ENCODE results near the gene PTPRD.

The PTPRD gene

DNA sequence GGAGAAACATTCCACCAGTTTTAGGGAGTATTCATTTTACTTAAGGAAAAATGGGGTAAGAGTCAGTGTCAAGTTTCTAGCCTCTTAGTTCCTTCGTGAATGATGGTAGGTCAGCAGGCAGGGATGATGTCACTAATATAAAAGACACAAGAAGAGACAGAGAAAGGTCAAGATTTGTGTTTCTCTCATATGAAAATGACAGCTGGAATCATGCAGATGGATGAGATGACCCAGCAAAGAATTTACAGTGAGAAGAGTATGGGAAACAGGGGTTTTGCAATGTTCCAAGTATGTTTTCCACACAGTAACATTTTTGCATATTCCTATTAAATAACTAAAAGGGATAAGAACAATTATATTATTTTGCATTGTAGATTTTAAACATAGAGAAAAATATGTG is 2063.6 kb downstream of the PTPRD start:
- Histone ChIP-seq H3K9ac (ENCODE audit: low read depth, low read length) (no peak overlapping the region), H3K4me3 (ENCODE audit: low read depth, low read length) (no peak overlapping the region), H3K36me3 (ENCODE audit: control insufficient read depth, insufficient read depth, low read length) (no peaks in the 10 kb centered on the region), H3K4me1 (ENCODE audit: control insufficient read depth, insufficient read depth, low read length) (no peaks in the 10 kb centered on the region), H3K9me3 (ENCODE audit: control insufficient read depth, insufficient read depth, low read length) (no peaks in the 10 kb centered on the region), H3K27me3 (ENCODE audit: control insufficient read depth, insufficient read depth, low read length) (no peaks in the 10 kb centered on the region)

DNA sequence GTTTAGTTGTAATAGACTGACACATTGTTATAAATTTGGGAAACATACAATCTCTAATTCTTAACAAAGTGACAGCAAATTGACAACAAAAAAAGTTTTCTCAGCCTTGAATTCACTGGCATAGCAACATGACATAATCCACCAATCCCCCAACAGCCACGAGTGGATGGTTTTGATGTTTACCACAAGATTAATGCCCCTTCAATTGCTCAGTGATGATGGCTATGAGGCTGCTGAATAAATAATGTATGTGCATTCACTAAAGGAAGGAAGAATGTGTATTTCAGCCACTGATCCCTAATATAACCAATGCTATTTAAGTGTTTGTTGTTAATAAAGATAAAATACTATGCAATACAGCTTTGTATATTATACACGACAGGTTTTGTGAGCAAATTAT is 2069.6 kb downstream of the PTPRD start:
- no peaks in the 10 kb centered on the region for H3K27me3 ChIP-seq (ENCODE audit: control insufficient read depth, insufficient read depth, low read length)
- H3K4me1 ChIP-seq (ENCODE audit: control insufficient read depth, insufficient read depth, low read length), result no peaks in the 10 kb centered on the region
- no peak overlapping the region for H3K4me3 ChIP-seq (ENCODE audit: low read depth, low read length)
- no peak overlapping the region for H3K9ac ChIP-seq (ENCODE audit: low read depth, low read length)
- no peaks in the 10 kb centered on the region for H3K36me3 ChIP-seq (ENCODE audit: control insufficient read depth, insufficient read depth, low read length)
- H3K9me3 ChIP-seq (ENCODE audit: control insufficient read depth, insufficient read depth, low read length), result no peaks in the 10 kb centered on the region

DNA sequence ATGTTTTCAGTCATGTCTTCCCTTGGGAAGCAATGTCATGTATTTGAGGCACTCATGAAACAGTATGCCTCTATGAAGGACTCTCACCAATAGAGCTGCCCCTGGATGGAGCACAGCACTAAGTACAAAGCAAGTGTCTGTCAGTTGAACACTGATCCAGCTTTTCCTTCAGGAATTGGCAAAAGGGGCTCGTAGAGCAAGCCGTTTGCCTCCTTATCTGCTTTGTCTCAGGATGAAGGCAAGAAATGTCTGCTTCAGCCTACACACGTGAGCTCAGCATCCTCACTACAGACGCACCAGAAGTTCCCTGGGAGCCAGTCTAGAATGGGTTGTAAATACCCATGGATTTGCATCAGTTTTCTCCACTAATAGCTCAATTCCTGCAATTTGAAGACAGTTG is 2070.3 kb downstream of the PTPRD start:
- Histone ChIP-seq H3K9ac (ENCODE audit: low read depth, low read length) (no peak overlapping the region), H3K4me1 (ENCODE audit: control insufficient read depth, insufficient read depth, low read length) (no peaks in the 10 kb centered on the region), H3K4me3 (ENCODE audit: low read depth, low read length) (no peak overlapping the region), H3K9me3 (ENCODE audit: control insufficient read depth, insufficient read depth, low read length) (no peaks in the 10 kb centered on the region), H3K27me3 (ENCODE audit: control insufficient read depth, insufficient read depth, low read length) (no peaks in the 10 kb centered on the region), H3K36me3 (ENCODE audit: control insufficient read depth, insufficient read depth, low read length) (no peaks in the 10 kb centered on the region)

DNA sequence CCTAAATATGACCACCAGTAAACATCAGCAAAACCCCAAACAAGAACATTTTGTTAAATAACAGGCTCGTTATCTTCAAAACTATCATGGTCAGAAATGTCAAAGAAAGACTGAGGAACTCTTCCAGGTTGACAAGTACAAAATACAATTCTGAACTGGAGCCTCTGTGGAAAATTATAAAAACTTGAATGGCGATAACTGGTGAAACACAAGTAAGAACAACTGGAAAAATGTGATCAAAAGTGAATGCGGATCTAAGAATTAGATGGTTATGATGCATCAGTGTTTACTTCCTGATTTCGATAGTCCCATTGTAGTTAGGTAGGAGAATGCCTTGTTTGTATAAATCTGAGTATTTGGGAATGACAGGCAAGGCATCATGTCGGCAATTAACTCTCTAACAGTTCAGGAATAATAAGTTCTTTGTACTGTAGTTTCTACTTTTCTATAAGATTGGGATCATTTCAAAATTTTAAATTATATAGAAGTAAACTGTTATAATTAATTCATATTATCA is 2073.1 kb downstream of the PTPRD start:
- Histone ChIP-seq H3K36me3 (ENCODE audit: control insufficient read depth, insufficient read depth, low read length) (no peaks in the 10 kb centered on the region), H3K4me3 (ENCODE audit: low read depth, low read length) (no peak overlapping the region), H3K9ac (ENCODE audit: low read depth, low read length) (no peak overlapping the region), H3K4me1 (ENCODE audit: control insufficient read depth, insufficient read depth, low read length) (no peaks in the 10 kb centered on the region), H3K9me3 (ENCODE audit: control insufficient read depth, insufficient read depth, low read length) (no peaks in the 10 kb centered on the region), H3K27me3 (ENCODE audit: control insufficient read depth, insufficient read depth, low read length) (no peaks in the 10 kb centered on the region)

DNA sequence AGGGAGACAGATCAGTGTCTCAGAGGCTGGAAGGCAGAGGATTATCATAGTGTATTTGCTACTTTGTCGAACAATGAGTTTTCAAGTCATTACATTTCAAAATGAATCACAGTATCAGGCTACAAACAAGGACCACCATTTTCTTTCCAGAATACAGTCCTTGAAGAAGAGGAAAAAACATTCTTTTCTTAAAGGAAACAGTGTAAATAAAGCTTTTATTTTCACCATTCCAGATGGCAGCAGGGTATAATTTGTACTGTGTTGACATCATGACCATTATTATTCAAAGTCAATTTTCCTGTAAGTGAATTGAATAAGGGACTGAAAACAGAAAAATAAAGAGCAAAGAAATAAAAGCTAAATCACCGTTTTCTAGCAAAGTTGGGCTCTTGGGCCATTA is 2076.0 kb downstream of the PTPRD start:
- no peaks in the 10 kb centered on the region for H3K36me3 ChIP-seq (ENCODE audit: control insufficient read depth, insufficient read depth, low read length)
- no peaks in the 10 kb centered on the region for H3K4me1 ChIP-seq (ENCODE audit: control insufficient read depth, insufficient read depth, low read length)
- H3K9ac ChIP-seq (ENCODE audit: low read depth, low read length), result no peak overlapping the region
- no peaks in the 10 kb centered on the region for H3K9me3 ChIP-seq (ENCODE audit: control insufficient read depth, insufficient read depth, low read length)
- no peaks in the 10 kb centered on the region for H3K27me3 ChIP-seq (ENCODE audit: control insufficient read depth, insufficient read depth, low read length)
- no peak overlapping the region for H3K4me3 ChIP-seq (ENCODE audit: low read depth, low read length)

DNA sequence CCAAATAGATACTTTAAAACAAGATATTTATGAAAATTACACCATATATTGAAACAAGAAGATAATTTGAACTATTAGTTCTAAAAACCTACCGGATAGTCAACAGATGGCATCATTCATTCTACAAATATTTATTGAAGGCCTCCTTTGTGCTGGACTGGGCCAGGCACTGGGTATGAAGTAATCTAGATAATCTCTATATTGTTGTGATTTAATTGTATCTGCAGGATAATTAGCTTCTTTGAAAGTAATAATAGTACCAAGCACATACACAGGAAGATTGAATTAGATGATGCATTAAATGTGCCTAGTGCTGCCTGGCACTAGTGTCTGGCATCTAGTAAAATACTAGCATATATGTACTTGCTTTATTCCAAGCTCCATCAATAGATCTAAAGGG is 2078.0 kb downstream of the PTPRD start:
- H3K4me1 ChIP-seq (ENCODE audit: control insufficient read depth, insufficient read depth, low read length), result no peaks in the 10 kb centered on the region
- H3K9ac ChIP-seq (ENCODE audit: low read depth, low read length), result no peak overlapping the region
- no peaks in the 10 kb centered on the region for H3K27me3 ChIP-seq (ENCODE audit: control insufficient read depth, insufficient read depth, low read length)
- H3K4me3 ChIP-seq (ENCODE audit: low read depth, low read length), result no peak overlapping the region
- H3K9me3 ChIP-seq (ENCODE audit: control insufficient read depth, insufficient read depth, low read length), result no peaks in the 10 kb centered on the region
- H3K36me3 ChIP-seq (ENCODE audit: control insufficient read depth, insufficient read depth, low read length), result no peaks in the 10 kb centered on the region

DNA sequence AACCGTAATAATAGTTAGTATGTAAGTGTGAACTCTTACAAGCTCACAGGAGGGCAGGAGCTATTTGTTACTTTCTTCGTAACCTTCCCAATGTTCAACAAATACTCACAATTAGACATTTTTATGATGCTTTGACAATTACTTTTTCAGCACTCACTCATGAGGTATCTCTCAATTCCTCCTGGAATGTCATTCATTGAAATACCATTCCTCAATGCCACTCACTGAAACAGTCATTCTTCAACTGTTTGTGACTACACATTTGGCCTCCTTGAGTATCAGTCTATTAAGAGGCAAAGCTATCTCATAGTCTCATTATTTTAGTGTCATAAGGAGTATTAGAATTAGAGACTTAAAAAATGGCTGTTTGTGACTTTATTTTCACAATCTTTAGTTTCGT is 2079.1 kb downstream of the PTPRD start:
- Histone ChIP-seq H3K4me1 (ENCODE audit: control insufficient read depth, insufficient read depth, low read length) (no peaks in the 10 kb centered on the region), H3K4me3 (ENCODE audit: low read depth, low read length) (no peak overlapping the region), H3K27me3 (ENCODE audit: control insufficient read depth, insufficient read depth, low read length) (no peaks in the 10 kb centered on the region), H3K9ac (ENCODE audit: low read depth, low read length) (no peak overlapping the region), H3K36me3 (ENCODE audit: control insufficient read depth, insufficient read depth, low read length) (no peaks in the 10 kb centered on the region), H3K9me3 (ENCODE audit: control insufficient read depth, insufficient read depth, low read length) (no peaks in the 10 kb centered on the region)

DNA sequence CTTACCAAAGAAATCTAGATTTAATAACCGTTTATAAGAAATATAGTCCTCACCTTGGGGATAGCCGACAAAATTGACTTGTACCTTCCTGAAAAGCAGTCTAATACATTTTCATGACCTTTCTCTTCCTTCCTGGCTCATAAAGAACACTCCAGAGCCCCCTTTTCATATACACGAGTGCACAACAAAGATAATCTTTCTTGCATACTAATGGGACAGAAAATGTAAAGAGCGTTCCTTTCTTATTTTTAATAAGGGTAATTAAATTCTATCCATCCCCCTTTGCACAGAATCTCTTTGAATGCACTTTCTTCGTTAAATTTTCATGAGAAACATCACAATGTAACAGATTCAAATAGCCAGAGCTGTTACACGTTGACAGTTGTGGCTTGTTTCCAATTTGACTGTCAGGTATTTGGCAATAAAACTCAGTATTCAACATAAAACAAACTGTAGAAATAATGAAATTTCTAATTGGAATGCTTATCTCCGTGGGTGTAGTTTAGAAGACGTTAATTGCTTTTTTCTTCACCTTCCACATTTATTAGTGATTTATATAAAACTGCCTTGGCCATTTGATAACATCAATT is 2080.9 kb downstream of the PTPRD start:
- no peaks in the 10 kb centered on the region for H3K27me3 ChIP-seq (ENCODE audit: control insufficient read depth, insufficient read depth, low read length)
- no peak overlapping the region for H3K9ac ChIP-seq (ENCODE audit: low read depth, low read length)
- no peaks in the 10 kb centered on the region for H3K36me3 ChIP-seq (ENCODE audit: control insufficient read depth, insufficient read depth, low read length)
- no peaks in the 10 kb centered on the region for H3K9me3 ChIP-seq (ENCODE audit: control insufficient read depth, insufficient read depth, low read length)
- H3K4me1 ChIP-seq (ENCODE audit: control insufficient read depth, insufficient read depth, low read length), result no peaks in the 10 kb centered on the region
- no peak overlapping the region for H3K4me3 ChIP-seq (ENCODE audit: low read depth, low read length)

DNA sequence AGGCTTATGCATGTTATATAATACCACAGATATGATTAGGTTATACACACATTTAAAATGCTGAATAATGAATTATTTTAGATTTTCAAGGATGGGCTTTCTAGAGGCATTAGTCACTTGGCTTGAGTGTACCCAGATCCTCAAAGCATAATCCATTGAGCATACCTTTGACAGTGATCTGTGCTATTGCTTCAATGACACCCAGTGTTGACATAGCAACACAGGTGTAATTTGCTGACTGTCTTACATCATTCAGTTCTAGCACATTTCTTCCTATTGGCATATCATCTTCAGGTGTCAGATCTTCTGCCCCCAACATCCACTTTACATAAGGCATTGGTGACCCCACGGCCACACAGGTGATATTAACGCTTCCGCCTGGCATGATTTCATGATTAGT is 2091.7 kb downstream of the PTPRD start:
- Histone ChIP-seq H3K36me3 (ENCODE audit: control insufficient read depth, insufficient read depth, low read length) (no peaks in the 10 kb centered on the region), H3K9ac (ENCODE audit: low read depth, low read length) (no peak overlapping the region), H3K4me1 (ENCODE audit: control insufficient read depth, insufficient read depth, low read length) (no peaks in the 10 kb centered on the region), H3K9me3 (ENCODE audit: control insufficient read depth, insufficient read depth, low read length) (no peaks in the 10 kb centered on the region), H3K4me3 (ENCODE audit: low read depth, low read length) (no peak overlapping the region), H3K27me3 (ENCODE audit: control insufficient read depth, insufficient read depth, low read length) (no peaks in the 10 kb centered on the region)

DNA sequence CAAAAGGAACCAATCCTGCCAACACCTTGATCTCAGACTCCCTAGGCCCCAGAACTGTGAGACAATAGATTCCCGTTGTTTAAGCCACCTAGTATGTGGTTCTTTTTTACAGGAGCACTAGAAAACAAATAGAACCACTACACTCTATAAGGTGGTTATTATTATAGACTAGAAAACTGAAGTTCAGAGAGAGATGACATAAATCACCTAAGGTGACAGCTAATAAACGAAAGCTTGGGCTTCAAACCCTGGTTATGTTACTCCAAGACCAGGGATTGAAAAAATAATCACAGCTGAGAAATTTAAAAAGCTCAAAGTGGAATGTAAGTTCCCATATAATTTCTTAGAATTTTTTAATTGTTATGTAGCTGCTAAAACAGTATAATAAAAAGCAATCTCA is 2097.1 kb downstream of the PTPRD start:
- H3K9me3 ChIP-seq (ENCODE audit: control insufficient read depth, insufficient read depth, low read length), result no peaks in the 10 kb centered on the region

DNA sequence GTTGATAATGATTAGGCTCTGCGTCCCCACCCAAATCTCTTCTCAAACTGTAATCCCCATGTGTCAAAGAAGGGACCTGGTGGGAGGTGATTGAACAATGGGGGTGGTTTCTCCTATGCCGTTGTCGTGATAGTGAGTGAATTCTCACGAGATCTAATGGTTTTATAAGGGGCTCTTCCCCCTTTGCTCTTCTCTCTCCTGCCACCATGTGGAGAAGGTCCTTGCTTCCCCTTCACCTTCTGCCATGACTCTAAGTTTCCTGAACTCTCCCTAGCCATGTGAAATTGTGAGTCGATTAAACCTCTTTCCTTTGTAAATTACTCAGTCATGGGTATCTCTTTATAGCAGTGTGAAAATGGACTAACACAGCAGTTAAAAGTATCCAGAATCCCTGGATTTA is 2098.0 kb downstream of the PTPRD start:
- H3K36me3 ChIP-seq (ENCODE audit: control insufficient read depth, insufficient read depth, low read length), result no peaks in the 10 kb centered on the region
- no peaks in the 10 kb centered on the region for H3K9me3 ChIP-seq (ENCODE audit: control insufficient read depth, insufficient read depth, low read length)
- H3K4me3 ChIP-seq (ENCODE audit: low read depth, low read length), result no peak overlapping the region
- H3K4me1 ChIP-seq (ENCODE audit: control insufficient read depth, insufficient read depth, low read length), result no peaks in the 10 kb centered on the region
- no peak overlapping the region for H3K9ac ChIP-seq (ENCODE audit: low read depth, low read length)
- no peaks in the 10 kb centered on the region for H3K27me3 ChIP-seq (ENCODE audit: control insufficient read depth, insufficient read depth, low read length)

More for the DNA sequence above, 2097.1 kb downstream of the PTPRD start:
- Histone ChIP-seq H3K4me1 (ENCODE audit: control insufficient read depth, insufficient read depth, low read length) (no peaks in the 10 kb centered on the region), H3K4me3 (ENCODE audit: low read depth, low read length) (no peak overlapping the region), H3K36me3 (ENCODE audit: control insufficient read depth, insufficient read depth, low read length) (no peaks in the 10 kb centered on the region), H3K9ac (ENCODE audit: low read depth, low read length) (no peak overlapping the region), H3K27me3 (ENCODE audit: control insufficient read depth, insufficient read depth, low read length) (no peaks in the 10 kb centered on the region)

DNA sequence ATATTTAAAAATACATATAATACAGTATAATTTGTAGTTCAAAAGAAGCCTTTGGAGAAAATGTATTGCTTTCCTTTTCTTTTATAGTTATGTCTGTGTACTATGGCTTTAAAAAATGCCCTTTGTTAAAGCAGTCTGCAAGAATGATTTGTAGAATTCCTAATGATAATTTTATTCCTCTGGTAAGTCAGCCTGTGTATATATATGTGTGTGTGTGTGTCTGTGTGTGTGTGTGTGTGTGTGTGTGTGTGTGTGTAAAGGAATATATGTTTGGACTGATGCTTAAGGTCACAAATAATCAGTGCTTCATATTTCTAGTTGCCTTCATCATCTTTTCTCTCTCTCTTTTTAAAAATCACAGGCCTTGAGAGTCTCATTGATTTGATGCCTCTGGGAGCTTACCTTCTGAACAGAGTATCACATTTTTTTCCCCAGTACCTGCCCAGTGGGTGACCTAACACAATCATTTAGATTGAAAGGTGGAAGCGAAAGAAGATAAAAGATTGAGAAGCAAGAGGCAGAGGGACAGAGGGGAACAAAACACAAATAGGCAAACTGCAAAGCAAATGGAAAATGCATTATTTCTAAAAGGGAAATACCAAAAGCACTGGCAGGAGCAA is 2104.0 kb downstream of the PTPRD start:
- Histone ChIP-seq H3K9me3 (ENCODE audit: control insufficient read depth, insufficient read depth, low read length) (no peaks in the 10 kb centered on the region), H3K36me3 (ENCODE audit: control insufficient read depth, insufficient read depth, low read length) (no peaks in the 10 kb centered on the region), H3K4me1 (ENCODE audit: control insufficient read depth, insufficient read depth, low read length) (peaks cover 4% of the 10 kb centered on the region), H3K9ac (ENCODE audit: low read depth, low read length) (no peak overlapping the region), H3K4me3 (ENCODE audit: low read depth, low read length) (no peak overlapping the region), H3K27me3 (ENCODE audit: control insufficient read depth, insufficient read depth, low read length) (no peaks in the 10 kb centered on the region)
